IPS-11a (cell line): ENCODE results near the gene MICAL2.

ENCODE experiments used
- H3K4me3 ChIP-seq: one replicate; pipeline ENCODE4 v1.5.1; 2013; ENCODE audit warnings: low read depth, low read length, control low read depth

MICAL2 gene

DNA sequence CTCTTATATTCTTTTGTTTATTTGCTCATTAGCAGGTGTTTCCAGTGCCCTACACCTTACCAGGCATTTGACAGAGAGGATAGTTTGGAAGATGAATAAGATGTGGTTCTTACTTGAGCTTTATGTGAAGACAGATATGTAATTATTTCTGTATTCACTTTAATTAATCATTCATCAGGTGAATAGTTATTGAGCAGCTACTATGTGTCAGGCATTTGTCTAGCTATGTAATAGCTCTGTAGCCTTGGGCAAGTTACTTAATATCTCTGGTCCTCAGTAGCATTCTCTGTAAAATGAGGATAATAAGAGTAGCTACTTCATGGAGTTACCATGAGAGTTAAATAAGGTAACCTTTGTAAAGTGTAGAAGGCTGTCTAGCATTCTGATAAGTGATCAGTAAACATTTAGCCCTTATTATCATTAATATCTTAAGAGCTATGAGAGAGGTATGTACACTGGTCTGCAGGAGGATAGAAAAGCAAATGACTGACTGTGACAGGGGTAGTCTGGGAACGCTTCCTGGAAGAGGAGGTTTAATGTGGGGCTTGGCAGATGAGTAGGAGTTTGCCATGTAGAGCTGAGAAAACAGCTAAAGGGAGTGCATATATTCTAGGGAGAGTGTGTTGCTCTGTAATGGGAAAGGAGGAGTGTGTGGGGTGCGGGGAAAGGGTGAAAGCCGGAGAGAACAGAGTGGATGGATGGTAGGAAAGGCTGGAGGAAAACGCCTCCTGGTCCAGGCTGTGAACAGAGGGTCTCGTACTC is 56.1 kb downstream of the MICAL2 start:
- no peak overlapping the region for H3K4me3 ChIP-seq

DNA sequence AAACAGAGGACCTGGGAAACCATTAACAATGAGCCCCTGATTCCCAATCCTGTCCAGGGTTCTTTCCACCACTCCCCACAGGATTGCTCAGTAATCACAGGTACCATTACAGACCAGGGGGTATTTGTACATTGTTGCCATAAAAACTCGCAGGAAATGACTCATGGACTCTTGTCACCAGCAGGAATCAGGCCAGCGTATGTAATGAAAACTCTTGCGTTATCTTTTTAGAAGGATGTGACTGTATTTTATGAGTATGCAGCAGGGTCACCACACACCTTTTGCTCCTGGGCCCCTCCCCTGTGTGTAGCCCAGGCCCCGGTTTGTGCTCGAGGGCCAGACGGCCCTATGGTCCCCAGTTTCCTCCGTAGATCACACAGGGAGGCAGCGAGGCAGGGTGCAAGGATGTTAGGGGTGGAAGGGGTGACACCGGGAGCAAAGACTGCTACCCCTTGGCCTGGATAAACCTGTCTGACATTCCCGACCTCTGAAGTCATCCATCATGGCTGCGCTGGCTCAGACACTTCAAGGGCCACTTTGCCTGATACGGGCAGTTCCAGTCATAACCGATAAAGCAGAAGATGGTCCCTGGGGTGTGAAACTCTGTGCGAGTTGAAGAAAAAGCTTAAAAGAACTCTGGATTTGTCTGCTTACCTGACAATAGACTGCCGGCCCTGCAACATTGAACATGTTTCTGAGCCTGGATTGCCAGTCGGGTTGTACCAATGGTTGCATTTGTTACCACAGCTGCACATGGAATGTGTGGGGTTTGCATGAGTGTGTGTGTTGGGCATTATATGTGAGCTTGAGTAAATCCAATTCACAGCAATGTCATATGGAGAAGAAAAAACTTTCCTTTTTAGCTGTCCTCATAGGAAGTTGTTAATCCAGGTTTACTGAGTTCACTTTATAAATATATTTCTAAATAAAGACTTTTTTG is 56.9 kb downstream of the MICAL2 start:
- no peak overlapping the region for H3K4me3 ChIP-seq

DNA sequence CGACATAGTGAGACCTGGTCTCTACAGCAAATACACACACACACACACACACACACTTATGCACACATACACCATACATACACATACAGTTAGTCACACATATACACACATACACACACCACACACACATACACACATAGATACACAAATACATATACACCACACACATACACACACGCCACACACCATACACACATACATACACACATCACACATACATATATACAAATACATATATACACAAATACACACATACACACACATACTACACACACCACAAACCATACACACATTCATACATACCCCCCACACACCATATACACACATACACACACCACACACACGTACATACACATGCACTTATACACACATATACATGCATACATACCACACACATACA is 57.7 kb downstream of the MICAL2 start:
- no peak overlapping the region for H3K4me3 ChIP-seq

DNA sequence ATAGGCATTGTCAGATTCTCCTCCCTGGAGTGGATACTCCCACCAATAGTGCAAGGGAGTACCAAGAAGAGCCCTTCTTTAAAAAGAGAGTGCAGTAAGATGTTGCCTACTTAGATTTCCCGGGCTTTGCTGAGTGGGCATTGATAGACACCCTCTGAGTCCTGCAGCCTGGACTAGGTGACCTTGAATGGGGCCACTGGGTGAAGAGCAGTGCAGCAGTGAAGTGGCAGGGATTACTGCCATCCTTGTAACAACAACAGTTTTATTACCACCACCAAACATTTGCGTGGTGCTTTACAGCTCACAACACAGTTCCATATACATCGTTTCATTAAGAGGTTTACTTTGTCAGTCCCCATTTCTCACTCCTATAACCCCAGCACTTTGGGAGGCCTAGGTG is 59.4 kb downstream of the MICAL2 start:
- H3K4me3 ChIP-seq, result no peak overlapping the region

DNA sequence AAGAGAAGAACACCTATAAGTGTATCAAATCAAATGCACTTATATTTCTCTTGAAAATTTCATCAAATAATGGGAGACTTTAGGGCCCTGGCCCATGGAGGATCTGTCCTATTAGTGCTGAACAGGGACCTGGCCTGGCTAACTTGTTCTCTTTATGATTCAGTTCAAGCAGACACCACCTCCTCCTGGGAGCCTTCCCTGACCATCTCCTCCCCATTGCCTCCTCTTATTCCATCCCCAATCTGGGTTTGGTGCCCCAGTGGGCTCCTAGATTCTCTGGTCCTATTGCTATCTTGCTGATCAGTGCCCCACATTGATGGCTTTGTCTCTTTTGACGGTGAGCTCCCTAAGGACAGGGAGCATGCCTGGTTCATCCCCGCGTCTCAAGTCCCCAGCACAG is 60.1 kb downstream of the MICAL2 start:
- H3K4me3 ChIP-seq, result no peak overlapping the region

DNA sequence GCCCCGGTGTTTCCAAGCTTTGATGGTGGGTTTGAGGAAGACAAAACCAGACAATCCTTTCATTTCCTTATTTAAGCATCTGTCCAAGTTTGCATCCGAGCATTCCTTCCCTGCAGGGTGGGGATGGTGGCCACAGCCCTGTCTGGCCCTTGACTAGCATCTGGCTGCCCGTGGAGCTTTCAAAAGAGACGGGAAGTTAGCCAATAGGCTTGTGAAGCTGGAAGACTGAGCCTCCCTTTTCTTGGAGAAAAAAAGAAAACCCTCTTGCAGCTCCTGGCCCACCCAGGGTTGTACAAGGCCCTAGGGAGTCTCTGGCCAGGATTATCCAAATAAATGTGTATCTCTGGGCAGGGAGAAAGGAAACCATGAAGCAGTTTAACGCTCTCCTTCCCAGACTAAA is 60.6 kb downstream of the MICAL2 start:
- H3K4me3 ChIP-seq, result no peak overlapping the region

DNA sequence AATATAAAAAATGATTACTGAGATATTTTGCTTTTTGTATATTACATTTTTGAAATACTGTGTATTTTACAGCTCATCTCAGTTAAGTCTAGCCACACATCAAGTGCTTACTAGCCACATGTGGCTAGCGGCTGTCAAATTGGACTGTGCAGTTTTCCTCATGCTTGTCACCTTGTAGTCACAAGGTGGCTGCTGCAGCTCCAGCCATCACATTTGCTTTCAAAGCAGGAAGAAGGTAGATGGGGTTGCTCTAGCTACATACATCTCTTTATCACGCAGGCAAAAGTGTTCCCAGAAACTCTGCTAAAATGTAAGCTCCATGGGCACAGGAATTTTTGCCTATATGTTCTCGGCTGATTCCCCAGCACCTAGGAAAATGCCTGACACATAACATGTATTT is 61.5 kb downstream of the MICAL2 start:
- no peak overlapping the region for H3K4me3 ChIP-seq

DNA sequence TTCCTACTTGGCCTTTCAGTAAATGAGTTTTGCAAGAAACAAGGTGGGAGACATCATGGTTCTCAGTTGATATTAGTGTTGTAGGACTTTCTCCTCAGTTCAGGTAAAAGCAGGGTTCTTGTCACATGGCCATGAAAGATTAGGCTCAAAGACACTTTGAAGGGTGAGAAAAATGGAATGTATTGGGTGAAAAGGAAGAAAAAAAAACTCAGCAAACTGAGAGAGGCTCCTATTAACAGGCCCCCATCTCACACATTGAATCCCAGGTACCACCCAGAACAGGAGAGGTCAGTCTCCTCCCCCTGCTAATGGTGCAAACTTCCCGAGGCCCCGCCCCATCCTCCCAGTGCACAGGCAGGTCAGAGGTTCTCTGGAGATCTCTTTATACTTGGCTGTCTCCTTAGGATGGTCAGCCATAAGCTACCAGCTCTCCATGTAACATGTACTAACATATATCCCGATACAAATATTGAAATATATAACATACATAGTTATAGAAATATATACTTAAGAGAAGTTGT is 62.2 kb downstream of the MICAL2 start:
- no peak overlapping the region for H3K4me3 ChIP-seq

DNA sequence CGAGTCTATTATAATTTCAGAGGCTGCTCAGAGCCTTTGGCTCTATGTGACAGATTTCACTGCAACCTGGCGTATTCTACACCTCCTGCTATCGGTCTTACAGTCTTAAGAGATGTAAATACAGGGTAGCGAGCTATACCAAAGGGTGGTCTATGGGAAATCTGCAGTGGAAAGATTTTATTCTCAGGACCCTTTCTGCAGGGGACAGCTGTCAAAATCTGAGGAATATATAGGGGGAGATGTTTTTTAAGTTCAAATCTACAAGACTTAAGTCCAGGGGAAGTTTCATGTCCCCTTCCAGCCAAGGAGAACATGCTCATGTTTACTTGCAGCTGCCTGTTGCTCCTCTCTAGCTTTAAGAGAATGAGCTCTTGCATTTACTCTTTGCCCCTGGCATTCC is 62.7 kb downstream of the MICAL2 start:
- H3K4me3 ChIP-seq, result no peak overlapping the region

DNA sequence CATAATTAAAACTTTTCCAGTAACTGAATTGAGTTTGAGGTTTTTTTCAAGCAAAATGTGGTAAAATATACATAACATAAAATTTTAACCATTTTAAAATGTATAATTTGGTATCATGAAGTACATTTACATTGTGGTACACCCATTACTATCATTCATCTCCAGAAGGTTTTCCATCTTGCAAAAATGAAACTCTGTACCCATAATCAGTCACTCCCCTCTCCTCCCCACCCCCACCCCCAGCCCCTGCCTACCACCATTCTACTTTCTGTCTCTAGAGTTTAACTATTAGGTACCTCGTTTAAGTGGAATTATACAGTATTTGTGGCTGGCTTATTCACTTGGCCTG is 63.7 kb downstream of the MICAL2 start:
- H3K4me3 ChIP-seq, result no peak overlapping the region

DNA sequence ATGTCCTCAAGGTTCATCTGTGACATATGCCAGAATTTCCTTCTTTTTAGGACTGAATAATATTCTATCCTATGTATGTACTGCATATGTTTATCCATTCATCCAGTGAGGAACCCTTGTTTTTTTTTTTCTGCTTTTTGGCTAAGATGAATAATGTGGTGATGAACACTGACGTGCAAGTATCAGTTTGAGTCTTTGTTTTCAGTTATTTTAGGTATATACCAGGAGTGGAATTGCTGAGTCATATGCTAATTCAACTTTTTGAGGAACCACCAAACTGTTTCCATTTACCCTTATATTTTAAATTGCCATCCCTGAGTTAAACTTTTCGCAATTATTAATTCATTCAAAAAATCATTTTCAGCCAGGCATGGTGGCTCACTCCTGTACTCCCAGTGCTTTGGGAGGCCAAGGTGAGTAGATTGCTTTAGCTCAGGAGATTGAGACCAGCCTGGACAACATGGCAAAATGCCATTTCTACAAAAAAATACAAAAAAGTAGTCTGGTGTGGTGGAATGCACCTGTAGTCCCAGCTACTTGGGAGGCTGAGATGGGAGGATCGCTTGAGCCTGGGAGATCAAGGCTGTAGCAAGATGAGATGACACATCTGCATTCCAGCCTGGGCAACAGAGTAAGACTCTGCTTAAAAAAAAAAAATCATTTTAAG is 64.2 kb downstream of the MICAL2 start:
- H3K4me3 ChIP-seq, result no peak overlapping the region

DNA sequence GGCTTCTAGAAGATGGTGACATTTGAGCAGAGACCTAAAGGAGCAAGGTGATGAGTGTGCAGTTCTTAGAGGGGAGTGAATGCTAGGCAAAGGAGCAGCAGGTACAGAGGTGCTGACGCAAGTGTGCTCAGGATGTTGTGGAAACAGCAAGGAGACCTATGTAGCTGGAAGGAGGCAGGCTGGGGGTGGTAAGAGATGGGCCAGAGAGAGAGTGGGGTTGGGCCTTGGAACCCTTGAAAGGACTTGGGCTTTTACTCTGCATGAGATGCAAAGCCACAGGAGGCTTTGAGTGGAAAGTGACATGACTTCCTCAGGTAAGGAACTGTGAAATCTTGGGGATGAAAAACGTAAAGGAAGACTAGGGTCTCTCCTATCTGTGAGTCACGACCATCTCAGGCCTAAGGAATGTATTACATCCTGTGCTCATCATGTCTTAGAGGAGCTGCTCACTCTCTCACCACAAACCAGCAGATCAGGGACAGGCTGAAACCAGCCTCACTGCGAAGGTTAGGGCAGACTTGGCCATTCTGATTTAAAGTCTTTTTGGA is 65.4 kb downstream of the MICAL2 start:
- H3K4me3 ChIP-seq, result no peak overlapping the region

DNA sequence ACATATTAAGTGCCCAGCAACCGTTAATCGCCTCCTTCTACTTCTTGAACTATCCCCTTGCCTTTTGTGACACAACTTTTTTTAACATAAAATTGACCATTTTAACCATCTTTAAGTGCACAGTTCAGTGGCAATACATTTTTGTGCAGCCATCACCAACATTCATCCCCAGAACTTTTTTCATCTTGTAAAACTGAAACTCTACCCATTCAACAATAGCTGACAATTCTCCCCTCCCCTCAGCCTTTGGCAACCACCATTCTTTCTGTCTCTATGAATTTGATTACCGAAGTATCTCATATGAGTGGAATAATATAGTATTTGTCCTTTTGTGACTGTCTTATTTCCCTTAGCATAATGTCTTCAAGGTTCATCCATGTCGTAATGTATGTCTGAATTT is 66.0 kb downstream of the MICAL2 start:
- H3K4me3 ChIP-seq, result no peak overlapping the region

DNA sequence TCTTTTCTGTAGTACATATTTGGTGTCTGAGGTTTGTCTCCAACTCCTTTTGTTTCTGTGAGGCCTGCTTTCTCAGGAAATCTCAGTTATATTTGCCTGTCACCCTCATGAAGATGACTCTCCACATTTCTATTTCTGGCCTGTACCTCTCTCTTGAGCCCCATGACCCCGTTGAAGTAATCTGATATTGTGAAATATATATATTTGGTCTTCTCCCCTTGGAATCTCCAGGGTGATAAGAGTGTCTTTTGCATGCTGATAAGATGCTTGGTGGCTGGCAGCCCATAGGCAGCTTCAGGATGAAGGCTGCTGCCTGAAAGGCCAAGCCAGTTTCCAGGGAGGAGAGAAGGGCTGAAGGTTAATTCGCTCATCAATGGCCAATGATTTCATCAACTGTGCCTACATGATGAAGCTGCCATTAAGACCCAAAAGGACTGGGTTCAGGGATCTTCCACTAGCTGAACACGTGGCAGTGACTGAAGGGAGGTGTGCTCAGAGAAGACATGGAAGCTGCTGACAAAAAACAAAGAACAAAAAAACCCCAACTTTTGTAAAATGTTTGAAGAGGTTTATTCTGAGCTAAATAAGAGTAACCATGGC is 67.4 kb downstream of the MICAL2 start:
- no peak overlapping the region for H3K4me3 ChIP-seq

DNA sequence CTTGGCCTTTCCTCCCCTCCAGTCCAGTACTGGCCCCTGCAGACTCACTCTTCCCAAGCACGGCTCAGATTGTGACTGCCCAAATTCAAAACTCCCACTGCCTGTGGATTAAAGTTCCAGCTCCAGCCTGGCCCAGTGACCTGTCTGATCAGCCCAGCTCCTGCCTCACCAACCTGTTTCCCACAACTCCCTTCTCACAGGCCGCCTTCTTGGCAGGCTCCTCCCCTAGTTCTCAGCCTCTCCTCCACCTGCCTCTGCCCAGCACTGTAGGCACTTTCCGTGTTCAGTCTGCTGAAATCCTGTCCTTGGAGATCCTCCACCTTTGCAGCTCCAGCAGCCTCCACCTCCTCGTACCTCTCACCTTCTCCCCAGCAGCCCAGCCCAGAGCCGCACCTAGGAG is 68.6 kb downstream of the MICAL2 start:
- H3K4me3 ChIP-seq, result no peak overlapping the region

DNA sequence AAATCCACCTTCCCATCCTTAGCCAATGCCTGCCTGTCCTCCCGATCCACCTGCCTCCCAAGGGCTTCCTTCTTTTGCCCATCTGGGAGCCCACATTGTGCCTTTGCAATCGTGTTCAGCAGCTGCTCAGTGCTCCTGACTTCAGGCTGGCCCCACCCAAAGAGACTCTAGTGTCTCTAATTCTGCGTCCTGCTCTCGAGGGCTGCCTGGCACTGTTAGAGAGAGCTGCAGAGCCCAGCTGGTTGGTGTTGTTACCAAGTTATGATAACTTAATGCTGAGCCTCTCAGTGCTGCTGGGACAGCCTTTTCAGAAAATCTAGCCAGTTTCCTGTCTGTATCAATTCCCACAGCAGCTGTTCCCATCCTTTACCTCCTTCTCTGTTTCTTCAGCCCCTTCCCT is 69.1 kb downstream of the MICAL2 start:
- no peak overlapping the region for H3K4me3 ChIP-seq

DNA sequence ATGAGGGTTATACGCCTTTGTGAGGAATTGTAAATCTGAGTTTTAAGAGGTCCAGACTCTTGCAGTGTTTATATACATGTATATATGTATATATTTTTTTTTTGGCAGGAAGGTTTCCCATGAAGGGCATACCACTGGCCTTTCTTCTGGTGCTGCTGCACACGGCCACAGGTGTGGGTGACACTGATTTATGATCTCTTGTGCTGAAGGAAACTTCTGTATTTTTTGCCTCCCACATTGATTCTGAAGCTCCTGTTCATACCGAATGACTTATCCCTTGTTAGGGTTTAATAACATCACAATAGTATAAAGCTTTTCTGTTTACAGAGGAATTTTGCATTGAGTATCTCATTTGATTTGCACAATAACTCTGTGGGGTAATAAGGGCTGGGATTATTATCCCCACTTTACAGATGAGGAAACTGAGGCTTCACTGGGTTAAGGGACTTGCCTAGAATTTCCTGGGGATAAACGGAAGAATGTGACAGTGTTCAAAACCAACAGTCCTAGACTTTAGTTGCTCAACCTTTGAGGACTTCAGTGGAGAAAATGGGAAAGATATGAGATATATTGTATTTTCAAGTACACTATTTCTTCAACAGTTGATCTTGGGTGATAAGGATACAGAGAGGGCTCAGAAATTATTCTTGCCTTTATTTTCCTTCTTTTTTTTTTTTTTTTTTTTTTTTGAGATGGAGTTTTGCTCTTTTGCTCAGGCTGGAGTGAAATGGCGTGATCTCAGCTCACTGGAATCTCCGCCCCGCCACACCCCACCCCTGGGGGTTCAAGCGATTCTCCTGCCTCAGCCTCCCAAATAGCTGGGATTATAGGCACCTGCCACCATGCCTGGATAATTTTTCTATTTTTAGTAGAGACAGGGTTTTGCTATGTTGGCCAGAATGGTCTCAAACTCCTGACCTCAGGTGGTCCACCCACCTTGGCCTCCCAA is 70.1 kb downstream of the MICAL2 start:
- H3K4me3 ChIP-seq, result no peak overlapping the region

DNA sequence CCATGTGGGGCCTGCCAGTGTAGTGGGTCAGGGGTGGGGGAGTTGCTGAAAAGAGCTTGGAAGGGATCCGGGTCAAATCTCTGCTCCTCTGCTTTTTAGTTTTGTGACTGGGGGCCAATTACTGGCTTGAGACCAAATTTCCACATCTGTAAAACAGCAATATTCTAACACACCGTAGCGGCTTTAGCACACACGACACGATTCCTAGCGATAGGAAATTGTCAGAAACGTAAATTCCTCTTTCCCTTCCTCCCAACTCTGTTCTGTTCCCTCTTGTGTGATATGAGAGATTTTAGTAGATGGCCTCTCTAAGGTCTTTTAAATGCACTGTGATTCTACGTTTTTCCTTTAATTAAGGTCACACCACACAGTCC is 71.9 kb downstream of the MICAL2 start:
- H3K4me3 ChIP-seq, result no peak overlapping the region

DNA sequence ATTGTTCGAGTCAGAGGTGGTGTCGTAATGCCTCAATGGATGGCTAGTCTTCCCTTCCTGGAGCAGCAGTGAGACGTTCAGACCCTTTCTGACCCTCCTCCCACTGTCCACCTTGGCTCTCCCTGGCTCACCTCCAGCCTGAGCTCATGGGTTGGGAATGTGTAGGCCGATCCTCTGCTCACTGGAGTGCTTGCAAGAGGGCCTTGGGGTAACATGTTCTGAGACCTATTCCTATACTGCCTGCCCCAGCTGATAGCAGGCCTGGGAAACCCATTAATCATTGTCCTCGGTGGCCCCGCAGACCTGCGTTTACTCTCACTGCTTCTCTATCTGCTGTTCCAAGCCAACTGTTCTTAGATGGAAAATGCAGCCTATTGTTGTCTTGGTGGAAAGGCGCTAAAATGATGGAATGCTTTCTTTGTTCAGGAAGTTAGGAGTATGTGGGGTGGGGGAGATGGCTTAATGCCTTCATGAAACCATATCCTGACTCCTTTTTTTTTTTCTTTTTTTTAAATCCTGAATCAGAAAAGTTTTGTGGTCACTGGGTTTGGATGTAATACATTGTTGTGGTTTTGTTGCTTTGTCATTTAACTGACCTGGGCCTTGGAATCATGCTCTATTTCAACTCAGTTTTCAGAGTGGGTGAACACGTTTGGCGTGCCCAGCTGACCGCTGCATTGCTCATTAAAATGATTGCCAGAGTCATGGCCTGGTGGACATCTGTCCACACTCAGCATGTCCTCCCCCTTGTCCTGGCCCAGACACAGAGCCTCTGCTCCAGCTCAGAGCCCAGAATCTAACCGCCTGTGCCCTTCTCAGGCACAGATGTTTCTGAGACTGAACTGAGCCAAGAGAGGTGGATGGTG is 72.5 kb downstream of the MICAL2 start:
- H3K4me3 ChIP-seq, result no peak overlapping the region
